Limb (tissue), 2 donors: Measurements from ENCODE around the gene CEP250.
"Not testable (repeated sequence)": the region's sequence is repeated elsewhere in the genome, so short reads cannot be mapped to it uniquely, and the experiment has no call there.

Source experiments
- DNase-seq, 2 donors: peaks; one replicate each; pipeline ENCODE4 v3.0.0-alpha.2; 2016; ENCODE audit errors: extremely low spot score in 2 of 2

The CEP250 gene, protein sequence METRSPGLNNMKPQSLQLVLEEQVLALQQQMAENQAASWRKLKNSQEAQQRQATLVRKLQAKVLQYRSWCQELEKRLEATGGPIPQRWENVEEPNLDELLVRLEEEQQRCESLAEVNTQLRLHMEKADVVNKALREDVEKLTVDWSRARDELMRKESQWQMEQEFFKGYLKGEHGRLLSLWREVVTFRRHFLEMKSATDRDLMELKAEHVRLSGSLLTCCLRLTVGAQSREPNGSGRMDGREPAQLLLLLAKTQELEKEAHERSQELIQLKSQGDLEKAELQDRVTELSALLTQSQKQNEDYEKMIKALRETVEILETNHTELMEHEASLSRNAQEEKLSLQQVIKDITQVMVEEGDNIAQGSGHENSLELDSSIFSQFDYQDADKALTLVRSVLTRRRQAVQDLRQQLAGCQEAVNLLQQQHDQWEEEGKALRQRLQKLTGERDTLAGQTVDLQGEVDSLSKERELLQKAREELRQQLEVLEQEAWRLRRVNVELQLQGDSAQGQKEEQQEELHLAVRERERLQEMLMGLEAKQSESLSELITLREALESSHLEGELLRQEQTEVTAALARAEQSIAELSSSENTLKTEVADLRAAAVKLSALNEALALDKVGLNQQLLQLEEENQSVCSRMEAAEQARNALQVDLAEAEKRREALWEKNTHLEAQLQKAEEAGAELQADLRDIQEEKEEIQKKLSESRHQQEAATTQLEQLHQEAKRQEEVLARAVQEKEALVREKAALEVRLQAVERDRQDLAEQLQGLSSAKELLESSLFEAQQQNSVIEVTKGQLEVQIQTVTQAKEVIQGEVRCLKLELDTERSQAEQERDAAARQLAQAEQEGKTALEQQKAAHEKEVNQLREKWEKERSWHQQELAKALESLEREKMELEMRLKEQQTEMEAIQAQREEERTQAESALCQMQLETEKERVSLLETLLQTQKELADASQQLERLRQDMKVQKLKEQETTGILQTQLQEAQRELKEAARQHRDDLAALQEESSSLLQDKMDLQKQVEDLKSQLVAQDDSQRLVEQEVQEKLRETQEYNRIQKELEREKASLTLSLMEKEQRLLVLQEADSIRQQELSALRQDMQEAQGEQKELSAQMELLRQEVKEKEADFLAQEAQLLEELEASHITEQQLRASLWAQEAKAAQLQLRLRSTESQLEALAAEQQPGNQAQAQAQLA (N-terminal part only)

DNA sequence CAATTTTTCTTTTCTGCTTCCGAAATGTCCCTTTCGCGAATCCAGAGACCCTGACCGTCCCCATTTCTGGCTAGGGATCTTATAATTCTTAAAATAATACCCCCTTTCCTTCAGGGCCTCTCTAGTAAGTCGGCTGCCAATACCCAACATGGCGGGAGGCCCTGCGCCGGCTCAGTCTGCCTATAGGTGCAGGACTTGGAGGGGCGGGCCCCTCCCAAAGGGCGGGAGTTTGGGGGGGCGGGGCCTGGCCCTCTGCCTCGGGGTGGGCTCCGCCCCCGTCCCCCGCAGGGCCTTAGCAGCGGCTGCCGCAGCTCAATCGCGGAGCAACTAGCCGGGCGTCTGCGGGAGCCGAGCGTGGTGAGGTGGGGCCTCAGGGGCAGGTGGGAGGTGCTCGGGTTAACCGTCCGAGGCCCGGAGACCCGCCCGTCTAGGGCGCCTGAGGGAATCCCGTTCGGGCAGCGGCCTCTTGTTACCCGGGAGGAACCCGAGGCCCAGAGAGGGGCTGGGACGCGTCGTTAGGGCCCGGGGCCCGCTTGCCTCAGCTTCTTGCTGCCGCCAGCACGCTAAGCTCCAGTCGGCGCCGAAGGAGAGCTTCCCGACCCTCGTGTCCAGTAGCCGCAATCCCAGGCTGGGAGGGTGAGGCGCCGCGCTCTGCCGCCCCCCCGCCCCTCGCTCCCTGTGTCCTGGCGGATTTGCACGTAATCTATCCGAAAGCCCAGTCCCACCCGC, at the start of gene CEP250:
Gene CEP250, plus strand, starts transcription at position 718 of the 729 bp plus-strand sequence. CDS start 6,770 bp downstream, outside the sequence.
- DNase-seq, result peak; percentile 97 to 98

DNA sequence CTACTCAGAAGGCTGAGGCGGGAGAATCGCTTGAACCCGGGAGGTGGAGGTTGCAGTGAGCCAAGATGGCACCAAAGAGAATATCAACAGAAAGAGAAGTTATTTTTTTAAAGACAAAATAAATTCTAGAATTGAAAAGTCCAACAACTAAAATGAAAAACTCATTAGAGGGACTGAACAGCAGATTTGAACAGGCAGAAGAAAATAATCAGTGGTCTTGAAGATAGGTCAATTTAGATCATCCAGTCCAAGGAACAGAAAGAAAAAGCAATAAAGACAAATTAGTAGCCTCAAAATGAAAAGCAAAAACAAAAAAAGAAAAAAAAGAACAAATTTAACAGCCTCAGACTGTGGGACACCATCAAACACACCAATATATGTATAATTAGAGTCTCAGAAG, 49.6 kb upstream of the CEP250 start:
- DNase-seq, result no peak

DNA sequence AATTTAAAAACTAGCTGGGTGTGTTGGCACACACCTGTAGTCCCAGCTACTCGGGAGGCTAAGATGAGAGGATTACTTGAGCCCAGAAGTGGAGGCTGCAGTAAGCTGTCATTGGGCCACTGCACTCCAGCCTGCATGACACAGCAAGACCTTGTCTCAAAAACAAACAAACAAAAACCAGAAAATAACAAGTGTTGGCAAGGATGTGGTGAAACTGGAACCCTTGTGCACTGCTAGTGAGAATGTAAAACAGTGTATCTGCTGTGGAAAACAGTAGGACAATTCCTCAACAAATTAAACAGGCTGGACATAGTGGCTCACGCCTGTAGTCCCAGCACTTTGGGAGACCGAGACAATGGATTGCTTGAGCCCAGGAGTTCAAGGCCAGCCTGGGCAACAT, 47.1 kb upstream of the CEP250 start:
- no peak for DNase-seq

DNA sequence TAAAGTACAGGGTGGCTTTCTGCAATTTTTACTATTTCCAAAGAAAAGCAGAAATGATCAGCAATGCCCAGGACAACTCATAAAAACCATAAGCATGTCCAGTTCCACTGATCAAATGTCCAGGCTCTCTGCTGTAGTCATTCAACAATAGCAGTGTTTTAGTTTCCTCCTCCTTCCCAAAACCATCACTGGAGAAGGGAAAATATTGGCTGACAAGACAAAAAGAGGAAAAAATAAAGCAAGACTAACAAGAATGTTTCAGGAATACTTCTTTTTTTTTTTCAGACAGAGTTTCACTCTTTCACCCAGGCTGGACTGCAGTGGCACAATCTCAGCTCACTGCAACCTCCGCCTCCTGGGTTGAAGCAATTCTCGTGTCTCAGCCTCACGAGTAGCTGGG, 45.9 kb upstream of the CEP250 start:
- DNase-seq, result no peak

DNA sequence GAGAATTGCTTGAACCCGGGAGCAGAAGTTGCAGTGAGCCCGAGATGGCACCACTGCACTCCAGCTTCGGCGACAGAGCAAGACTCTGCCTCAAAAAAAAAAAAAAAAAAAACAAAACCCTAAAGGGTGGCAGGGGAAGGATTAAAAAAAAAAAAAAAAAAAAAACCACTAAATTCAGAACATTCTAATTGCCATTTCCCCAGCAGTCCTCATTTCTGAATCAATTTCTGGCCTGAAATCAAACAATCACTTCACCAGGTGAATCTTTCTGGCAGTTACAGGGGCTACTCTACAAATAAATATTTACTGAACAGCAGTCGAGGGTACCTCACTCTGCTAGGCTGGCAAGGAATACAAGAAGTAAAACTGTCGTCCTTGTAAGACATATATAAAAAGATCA, 44.8 kb upstream of the CEP250 start:
- no peak for DNase-seq

DNA sequence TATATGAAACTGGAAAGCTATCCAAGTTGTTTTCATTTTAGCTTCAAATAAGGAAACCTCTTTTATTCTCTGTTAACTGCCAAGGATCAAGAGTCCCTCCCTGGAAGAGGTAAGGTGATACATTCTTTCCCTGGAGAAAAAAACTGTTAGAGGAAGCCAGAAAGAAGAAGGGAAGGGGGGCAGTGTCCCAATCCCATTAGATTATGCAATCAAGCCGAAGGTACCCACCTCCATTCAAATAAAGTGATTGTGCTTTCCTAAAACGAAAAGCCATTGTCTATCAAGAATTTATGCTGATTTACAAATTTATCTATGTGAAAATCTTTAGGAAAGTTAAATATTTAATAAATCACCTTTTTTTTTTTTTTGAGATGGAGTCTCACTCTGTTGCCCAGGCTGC, 34.1 kb upstream of the CEP250 start:
- no peak for DNase-seq

DNA sequence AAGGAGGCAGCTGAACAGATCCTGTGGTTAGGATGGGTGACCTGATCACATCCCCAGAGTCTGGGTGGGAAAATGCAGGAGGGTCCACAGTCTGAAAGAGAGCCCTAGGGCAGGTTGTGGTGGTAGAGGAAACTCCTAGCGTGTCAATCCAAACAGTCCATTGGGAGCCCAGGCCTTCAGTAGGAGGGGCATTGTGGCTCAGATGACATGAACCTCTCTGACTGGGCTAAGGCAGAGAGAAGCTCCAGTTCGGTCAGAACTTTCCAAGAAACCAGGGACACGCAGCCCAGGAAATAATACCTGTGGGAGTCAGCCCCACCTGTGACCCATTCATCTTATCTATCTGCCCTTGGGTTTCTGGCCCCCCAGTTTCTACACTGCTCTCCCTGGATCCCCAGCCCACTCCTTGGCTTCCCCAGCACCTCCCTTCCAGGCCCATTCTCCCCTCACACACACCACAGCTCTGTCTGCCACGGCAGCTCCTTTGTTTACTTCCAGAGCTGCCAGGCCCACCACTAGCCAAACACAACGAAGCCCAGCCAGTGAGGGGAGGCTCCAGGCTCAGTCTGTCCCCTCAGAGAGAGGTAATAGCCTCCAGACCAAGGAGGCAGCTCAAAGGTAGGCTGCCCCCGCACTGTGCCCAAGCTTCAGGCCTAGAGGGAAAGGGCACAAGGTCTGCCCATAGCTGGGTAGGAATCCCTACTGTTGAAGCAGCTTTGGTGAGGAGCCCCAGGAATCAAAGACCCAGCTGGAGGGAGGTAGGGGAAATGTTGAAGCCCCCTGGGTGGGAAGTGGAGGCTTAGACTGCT, 23.6 kb upstream of the CEP250 start:
- DNase-seq, result no peak

DNA sequence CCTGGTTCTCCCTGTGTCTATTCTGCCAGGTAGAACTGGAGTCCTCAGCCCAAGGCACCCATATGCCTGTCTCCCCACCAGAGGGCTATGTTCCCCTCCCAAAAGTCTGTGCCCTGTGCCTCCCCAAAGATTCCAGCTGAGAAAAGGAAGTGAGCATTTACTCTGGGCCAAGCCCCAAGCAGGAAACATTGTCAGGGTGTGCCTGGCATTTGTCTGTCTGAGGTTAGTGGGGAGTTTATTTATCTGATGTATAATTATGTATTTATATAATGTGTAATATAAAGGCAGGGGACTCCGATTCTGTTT, 23.0 kb upstream of the CEP250 start:
- DNase-seq, result no peak

DNA sequence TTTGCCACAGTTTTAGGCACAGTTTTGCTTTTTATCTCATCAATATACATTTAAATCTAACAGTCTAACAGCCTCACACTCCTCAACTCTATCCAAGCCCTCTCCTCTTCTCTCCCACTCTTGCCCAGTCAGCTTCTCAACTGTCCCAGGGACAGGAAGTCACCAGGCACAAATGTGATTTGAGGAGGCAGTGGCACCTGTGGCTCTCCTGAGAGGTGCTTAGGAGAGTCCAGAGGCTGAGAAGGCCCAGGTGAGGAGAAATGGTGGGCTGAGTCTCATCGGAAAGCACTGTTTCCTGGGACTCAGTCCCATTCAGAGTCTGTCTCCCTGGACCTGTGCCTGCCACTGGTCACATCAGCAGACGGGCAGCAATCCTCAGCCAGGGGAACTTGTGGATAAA, 22.1 kb upstream of the CEP250 start:
- no peak for DNase-seq

DNA sequence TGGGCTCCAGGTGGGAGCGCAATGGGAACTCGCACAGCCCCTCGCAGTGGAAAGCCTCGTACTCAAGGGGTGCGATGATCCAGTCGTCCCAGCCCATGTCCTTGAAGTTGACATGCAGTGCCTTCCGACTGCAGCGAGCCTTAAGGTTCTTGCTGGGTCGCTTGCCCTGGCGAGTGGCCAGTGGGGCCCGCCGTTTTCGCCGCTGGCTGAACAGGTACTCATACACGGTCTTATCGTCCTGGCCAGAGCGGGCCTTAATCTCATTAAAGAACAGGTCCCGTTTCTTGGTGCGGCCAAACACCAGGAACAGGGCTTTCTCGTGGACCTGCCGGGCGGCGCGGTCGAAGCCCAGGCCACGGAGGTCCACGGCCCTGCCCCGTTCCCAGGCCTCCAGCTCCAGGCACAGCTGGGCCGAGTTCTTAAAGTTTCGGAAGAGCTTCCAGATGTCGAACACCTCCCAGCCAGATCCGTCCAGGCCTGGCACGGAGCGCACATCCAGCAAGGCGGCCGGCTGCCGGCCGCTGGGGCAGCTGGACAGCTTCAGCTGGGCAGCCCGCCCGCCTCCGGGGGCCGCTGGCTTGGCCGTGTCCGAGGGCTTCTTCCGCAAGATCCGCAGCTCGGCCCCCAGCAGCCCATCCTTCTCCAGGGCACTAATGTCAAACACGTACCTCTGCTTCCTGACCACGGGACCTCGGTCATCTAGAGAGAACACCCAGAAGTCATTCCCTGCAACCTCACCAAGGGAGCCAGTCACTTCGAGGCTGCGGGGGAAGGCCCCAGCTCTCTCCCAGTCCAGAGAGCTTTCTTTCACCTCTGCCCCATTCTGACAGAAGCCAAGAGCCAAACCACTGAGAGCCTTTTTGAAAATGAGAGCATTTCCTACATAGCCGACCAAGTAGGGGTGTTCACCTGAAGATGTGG, 21.1 kb upstream of the CEP250 start:
- DNase-seq, result no peak

DNA sequence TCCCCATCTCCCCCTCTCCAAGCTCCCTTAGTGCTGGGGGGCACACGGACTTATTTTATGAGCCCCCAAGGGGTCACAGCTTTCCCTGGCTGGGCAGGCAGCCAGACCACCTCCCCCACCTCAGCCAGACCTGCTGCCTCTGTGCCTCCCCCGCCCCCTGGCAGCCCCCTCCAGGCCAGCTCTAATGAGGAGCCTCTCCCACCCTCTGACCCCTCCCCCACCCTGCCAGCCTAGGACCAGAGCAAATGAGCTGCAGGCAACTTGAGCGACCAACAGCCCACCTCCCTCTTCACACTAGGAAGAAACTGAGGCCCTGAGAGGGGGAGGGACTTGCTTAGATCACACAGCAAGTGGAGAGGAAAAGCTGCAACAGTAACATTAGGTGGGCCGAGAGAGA, 19.2 kb upstream of the CEP250 start:
- no peak for DNase-seq

DNA sequence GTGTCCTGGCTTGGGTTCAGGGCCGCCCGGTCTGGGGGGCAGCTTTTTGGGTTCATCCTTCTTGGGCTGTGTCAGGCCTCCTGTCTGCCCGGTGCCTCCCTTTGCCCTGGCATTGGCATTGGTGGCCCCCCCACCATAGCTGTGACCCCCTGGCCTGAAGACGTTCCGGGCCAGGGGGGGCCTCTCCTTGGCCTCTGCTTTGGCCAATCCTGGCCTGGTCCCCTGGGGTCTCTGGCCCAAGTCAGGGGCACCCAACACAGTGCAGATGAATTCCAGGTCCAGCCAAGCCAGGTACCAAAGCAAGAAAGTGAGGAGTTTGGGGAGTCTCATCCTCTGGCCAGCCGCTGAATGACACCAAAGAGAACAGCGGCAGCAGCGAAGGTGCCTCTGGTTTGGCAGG, 17.8 kb upstream of the CEP250 start:
- no peak for DNase-seq

DNA sequence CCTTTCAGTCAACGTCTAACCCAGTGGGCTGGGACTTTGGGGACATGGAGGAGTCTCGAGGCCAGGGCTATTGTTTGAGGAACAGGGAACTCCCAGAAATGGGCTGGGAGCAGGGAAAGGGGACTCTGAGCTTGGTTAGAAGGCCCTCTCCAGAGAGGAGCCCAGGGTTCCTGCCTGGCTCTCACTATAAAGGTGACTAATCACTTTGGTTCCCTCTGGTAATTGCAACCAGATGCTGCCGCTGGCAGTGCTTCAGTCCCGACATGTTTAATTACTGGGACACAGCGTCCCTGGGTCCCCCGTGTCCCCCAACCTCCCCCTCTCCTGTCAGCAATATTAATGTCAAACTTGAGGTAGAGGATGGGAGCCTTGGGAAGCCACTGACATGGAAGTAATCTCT, 12.4 kb upstream of the CEP250 start:
- no peak for DNase-seq

DNA sequence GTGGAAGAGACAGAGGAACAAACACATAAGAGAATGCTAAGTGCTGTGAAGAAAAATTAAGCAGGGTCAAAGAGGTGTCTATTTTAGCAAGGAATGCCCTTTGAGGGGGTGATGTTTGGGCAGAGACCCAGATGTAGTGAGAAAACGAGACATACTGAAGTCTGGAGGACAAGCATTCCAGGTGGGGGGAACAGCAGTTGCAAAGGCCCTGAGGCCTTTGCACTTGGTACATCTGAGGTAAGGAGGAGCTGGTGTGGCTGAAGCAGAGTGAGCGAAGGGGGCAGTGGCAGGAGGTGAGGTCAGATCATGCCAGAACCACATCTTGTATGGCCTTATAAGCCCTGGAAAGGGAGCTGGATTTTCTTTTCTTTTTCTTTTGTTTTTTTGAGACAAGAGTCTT, 11.2 kb upstream of the CEP250 start:
- no peak for DNase-seq

DNA sequence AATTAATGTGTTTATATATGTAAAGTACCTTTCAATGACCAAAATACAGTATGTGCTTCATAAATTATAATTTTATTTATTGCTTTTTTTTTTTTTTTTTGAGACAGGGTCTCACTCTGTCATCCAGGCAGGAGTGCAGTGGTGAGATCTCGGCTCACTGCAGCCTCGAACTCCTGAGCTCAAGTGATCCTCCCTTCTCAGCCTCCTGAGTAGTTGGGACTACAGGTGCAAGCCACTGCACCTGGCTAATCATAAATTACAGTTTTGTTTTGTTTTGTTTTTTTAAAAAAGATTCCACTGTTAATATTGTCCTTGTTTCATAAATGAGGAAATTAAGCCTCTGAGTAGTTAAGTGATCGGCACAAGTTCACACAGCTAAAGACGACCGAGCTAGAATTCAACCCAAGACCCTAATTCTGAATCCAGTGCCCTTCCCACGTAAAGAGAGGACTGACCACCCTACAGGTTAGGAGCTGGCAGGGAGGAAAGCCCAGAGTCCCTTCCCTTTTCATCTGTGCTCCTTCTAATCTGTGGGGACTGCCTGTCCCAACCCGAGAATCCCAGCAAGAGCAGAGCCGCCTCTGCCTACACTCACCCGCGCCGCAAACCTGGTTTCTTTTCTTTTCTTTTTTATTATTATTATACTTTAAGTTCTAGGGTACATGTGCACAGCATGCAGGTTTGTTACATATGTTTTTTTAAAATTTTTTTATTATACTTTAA, 8.9 kb upstream of the CEP250 start:
- no peak for DNase-seq

DNA sequence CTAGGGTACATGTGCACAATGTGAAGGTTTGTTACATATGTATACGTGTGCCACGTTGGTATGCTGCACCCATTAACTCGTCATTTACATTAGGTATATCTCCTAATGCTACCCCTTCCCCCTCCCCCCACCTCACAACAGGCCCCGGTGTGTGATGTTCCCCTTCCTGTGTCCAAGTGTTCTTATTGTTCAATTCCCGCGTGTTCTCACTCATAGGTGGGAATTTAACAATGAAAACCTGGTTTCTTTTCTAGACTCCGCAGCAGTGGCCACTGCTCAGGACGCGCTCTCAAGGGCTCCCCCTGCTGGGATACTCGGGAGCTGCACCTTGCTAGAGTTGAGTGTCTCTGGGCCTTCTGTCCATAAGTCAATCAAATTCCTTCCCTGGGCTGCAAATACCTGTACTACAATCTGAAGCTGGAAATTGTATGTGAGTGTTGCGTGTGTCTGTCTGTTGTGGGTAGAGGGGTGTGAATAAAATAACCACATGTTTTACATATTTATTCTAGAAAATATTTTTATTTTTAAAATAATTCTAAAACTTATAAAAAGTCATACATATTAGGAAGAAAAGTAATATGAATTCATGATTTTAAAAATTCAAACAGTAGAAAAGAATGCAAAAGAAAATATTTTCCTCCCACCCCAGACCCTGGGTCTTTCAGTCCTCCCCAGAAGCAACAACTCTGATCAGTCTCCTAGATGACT, 8.2 kb upstream of the CEP250 start:
- peak; percentile 69 to 93 for DNase-seq

DNA sequence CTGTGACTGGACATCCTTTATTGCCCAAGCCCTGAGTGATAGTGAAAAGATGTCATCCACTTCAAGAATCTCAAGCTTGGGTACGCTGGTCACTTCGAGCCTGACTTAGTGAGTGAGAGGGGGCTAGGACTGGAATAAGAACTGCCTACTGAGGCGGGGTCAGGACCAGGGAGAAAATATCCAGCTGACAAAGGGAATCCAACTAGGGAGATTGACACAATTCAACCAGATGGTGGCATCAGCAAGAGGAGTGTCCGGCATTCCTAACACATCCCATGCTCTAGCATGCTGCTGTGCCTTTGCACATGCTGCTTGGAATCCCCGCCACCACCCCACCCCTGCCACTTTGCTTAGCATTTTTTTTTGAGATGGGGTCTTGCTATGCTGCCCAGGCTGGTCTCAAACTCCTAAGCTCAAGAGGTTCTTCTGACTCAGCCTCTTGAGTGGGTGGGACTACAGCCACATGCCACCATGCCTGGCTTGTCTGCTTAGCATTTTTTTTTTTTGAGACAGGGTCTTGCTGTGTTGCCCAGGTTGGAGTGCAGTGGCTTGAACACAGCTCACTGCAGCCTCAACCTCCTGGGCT, 6.5 kb upstream of the CEP250 start:
- no peak for DNase-seq

DNA sequence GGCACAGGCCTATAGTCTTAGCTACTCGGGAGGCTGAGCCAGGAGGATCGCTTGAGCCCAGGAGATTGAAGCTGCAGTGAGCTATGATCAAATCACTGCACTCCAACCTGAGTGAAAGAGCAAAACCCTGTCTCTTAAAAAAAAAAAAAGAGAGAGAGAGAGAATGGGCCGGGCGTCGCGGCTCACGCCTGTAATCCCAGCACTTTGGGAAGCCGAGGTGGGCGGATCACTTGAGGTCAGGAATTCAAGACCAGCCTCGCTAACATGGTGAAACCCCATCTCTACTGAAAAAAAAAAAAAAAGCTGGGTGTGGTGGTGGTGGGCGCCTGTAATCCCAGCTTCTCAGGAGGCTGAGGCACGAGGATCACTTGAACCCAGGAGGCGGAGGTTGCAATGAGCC, 5.5 kb upstream of the CEP250 start:
- not testable (repeated sequence) for DNase-seq
